HEK293 (cell line): ENCODE measurements around the gene ARHGEF7.

Experiments
- CTCF ChIA-PET: fragments of 350-600 bp; formaldehyde crosslinking; extraction: SDS; loops from one replicate; lab custom pipeline; 2021; ENCODE audit warnings: antibody characterized with exemption; lab: Yijun Ruan, JAX
- POLR2A ChIA-PET: fragments of 300-600 bp; formaldehyde crosslinking; extraction: SDS; loops from one replicate; lab custom pipeline; 2020; ENCODE audit warnings: antibody characterized with exemption, inconsistent platforms; lab: Yijun Ruan, JAX
- H3K27ac ChIP-seq: fragments of 200-500 bp; sonication (Bioruptor generic); 2 replicates; pipeline ENCODE4 v1.5.1; 2014; ENCODE audit warnings: low read depth, low read length, control low read depth, inconsistent platforms; ENCODE audit errors: extremely low read depth
- H3K36me3 ChIP-seq, 2 experiments: fragments of 200-500 bp in 1 of 2; sonication (Bioruptor generic) in 1 of 2; 1 replicate in 1 of 2; 2 replicates in 1 of 2; pipeline ENCODE4 v1.5.1; 2014 to 2017; ENCODE audit warnings: inconsistent platforms in 2 of 2, low read length in 2 of 2; ENCODE audit not compliant: control insufficient read depth in 2 of 2, insufficient read depth in 1 of 2
- H3K4me1 ChIP-seq: fragments of 200-500 bp; sonication (Bioruptor generic); 2 replicates; pipeline ENCODE4 v1.5.1; 2014; ENCODE audit warnings: mild to moderate bottlenecking, low read length, inconsistent platforms; ENCODE audit not compliant: control insufficient read depth, insufficient read depth
- H3K4me3 ChIP-seq: 2 replicates; pipeline ENCODE4 v1.5.1; 2011; ENCODE audit warnings: low read depth, mild to moderate bottlenecking, control low read depth, low read length, moderate library complexity
- H3K9me3 ChIP-seq: fragments of 200-500 bp; sonication (Bioruptor generic); 2 replicates; pipeline ENCODE4 v1.5.1; 2014; ENCODE audit warnings: low read depth, low read length, inconsistent platforms; ENCODE audit not compliant: control insufficient read depth, insufficient read depth
- PRDM2 ChIP-seq: fragments of 450-650 bp; formaldehyde crosslinking; IDR thresholded peaks from 2 replicates; pipeline ENCODE4 v1.5.1; 2016; ENCODE audit warnings: missing biosample characterization, missing genetic modification characterization, borderline replicate concordance
- TRIM28 ChIP-seq: IDR thresholded peaks from 2 replicates; pipeline ENCODE4 v1.6.1; 2011; ENCODE audit warnings: low read length, control low read depth, borderline replicate concordance
- TSHZ1 ChIP-seq: fragments of 450-650 bp; formaldehyde crosslinking; IDR thresholded peaks from 2 replicates; pipeline ENCODE4 v1.5.1; 2016; ENCODE audit warnings: missing biosample characterization, missing genetic modification characterization, borderline replicate concordance
- ZIC2 ChIP-seq: fragments of 450-650 bp; formaldehyde crosslinking; IDR thresholded peaks from 2 replicates; pipeline ENCODE4 v1.5.1; 2016; ENCODE audit warnings: missing biosample characterization, missing genetic modification characterization
- ZNF146 ChIP-seq: fragments of 450-650 bp; formaldehyde crosslinking; IDR thresholded peaks from 2 replicates; pipeline ENCODE4 v1.5.1; 2016; ENCODE audit warnings: missing biosample characterization, missing genetic modification characterization
- ZNF148 ChIP-seq: fragments of 450-650 bp; formaldehyde crosslinking; IDR thresholded peaks from 2 replicates; pipeline ENCODE4 v1.5.0; 2017; ENCODE audit warnings: missing biosample characterization, missing genetic modification characterization, borderline replicate concordance
- ZNF394 ChIP-seq: fragments of 450-650 bp; formaldehyde crosslinking; IDR thresholded peaks from 2 replicates; pipeline ENCODE4 v1.5.1; 2016; ENCODE audit warnings: missing biosample characterization, missing genetic modification characterization, mild to moderate bottlenecking, moderate library complexity, borderline replicate concordance
- ZNF473 ChIP-seq: fragments of 450-650 bp; formaldehyde crosslinking; IDR thresholded peaks from 2 replicates; pipeline ENCODE4 v1.5.1; 2017; ENCODE audit warnings: missing biosample characterization, missing genetic modification characterization
- ZNF513 ChIP-seq: fragments of 450-650 bp; IDR thresholded peaks from 2 replicates; pipeline ENCODE4 v1.5.1; 2018; ENCODE audit warnings: missing biosample characterization, missing genetic modification characterization
- ZNF521 ChIP-seq: fragments of 450-650 bp; formaldehyde crosslinking; IDR thresholded peaks from 2 replicates; pipeline ENCODE4 v1.5.1; 2017; ENCODE audit warnings: missing biosample characterization, mild to moderate bottlenecking, missing genetic modification characterization
- ZNF596 ChIP-seq: fragments of 450-650 bp; IDR thresholded peaks from 2 replicates; pipeline ENCODE4 v1.5.0; 2018; ENCODE audit warnings: missing biosample characterization, mild to moderate bottlenecking, missing genetic modification characterization, moderate library complexity
- ZNF600 ChIP-seq: fragments of 450-650 bp; formaldehyde crosslinking; IDR thresholded peaks from 2 replicates; pipeline ENCODE4 v1.5.1; 2016; ENCODE audit warnings: missing biosample characterization, missing genetic modification characterization
- ZNF626 ChIP-seq: fragments of 450-650 bp; sonication (Bioruptor Pico); formaldehyde crosslinking; IDR thresholded peaks from 2 replicates; pipeline ENCODE4 v1.5.1; 2018; ENCODE audit warnings: missing biosample characterization, missing genetic modification characterization, inconsistent platforms
- ZNF645 ChIP-seq: fragments of 450-650 bp; formaldehyde crosslinking; IDR thresholded peaks from 2 replicates; pipeline ENCODE4; 2016; ENCODE audit warnings: missing biosample characterization, missing genetic modification characterization
- ZNF670 ChIP-seq: fragments of 450-650 bp; formaldehyde crosslinking; IDR thresholded peaks from 2 replicates; pipeline ENCODE4 v1.5.1; 2016; ENCODE audit warnings: missing biosample characterization, missing genetic modification characterization, low read depth
- ZNF837 ChIP-seq: fragments of 450-650 bp; formaldehyde crosslinking; IDR thresholded peaks from 2 replicates; pipeline ENCODE4 v1.5.1; 2016; ENCODE audit warnings: missing biosample characterization, missing genetic modification characterization
- ZSCAN16 ChIP-seq: fragments of 450-650 bp; formaldehyde crosslinking; IDR thresholded peaks from 2 replicates; pipeline ENCODE4 v1.5.1; 2016; ENCODE audit warnings: missing biosample characterization, missing genetic modification characterization

The ARHGEF7 gene

GRCh38 chr13:111302045-111302726, 187.1 kb downstream of the ARHGEF7 start (continued):
- TF ChIP-seq PRDM2 (tag by site-specific recombination) = no peak
- TF ChIP-seq ZNF146 (tag by site-specific recombination) = no peak
- TF ChIP-seq ZIC2 (tag by site-specific recombination) = no peak

- CTCF ChIA-PET = no interaction called here
- POLR2A ChIA-PET = no interaction called here
- no peak overlapping the region for H3K4me3 ChIP-seq
- TF ChIP-seq ZNF645 (tag by site-specific recombination) (no peak), TSHZ1 (no peak), ZNF513 (no peak), ZNF626 (tag by site-specific recombination) (no peak), ZSCAN16 (tag by site-specific recombination) (no peak), ZNF837 (tag by site-specific recombination) (no peak)
- TF ChIP-seq, all 188 proteins: peak for 0
- Histone ChIP-seq H3K36me3 (peaks cover 0 to 69% of the 10 kb centered on the region in 2 experiments; a peak in 2 of 3 replicates), H3K27ac (no peak overlapping the region), H3K9me3 (no peaks in the 10 kb centered on the region), H3K4me1 (no peaks in the 10 kb centered on the region)
These were observed 188.4 kb downstream of the ARHGEF7 start for GRCh38 chr13:111303559-111303958.

GRCh38 chr13:111304041-111304544, 189.0 kb downstream of the ARHGEF7 start:
- H3K36me3 ChIP-seq = peaks cover 0 to 66% of the 10 kb centered on the region in 2 experiments; a peak in 2 of 3 replicates
- ChIA-PET CTCF (no interaction called here), POLR2A (no interaction called here)
- no peaks in the 10 kb centered on the region for H3K4me1 ChIP-seq
- no peaks in the 10 kb centered on the region for H3K9me3 ChIP-seq
- no peak overlapping the region for H3K27ac ChIP-seq
- H3K4me3 ChIP-seq = no peak overlapping the region
- TF ChIP-seq ZNF148 = no peak
- TF ChIP-seq ZNF596 = no peak
- TF ChIP-seq ZNF394 (tag by site-specific recombination) = no peak
- TF ChIP-seq ZNF521 = no peak
- TF ChIP-seq ZSCAN16 (tag by site-specific recombination) = no peak
- no peak for TF ChIP-seq ZNF600 (tag by site-specific recombination)
- no peak for TF ChIP-seq ZNF473 (tag by site-specific recombination)
- no peak for TF ChIP-seq TRIM28
- no peak for TF ChIP-seq ZNF670 (tag by site-specific recombination)
